ENCODE measurements around the gene ORM2. TPM values are rescaled to one million over a fixed set of nuclear protein-coding genes. Genes with fewer than 3 reads are reported as not detected.

The ORM2 gene
- total RNA-seq, 4 donors from 2014 or later = 6.3 to 15.6 TPM; not detected in 2

GRCh38 chr9:114300153-114300845, 29.4 kb upstream of the ORM2 start:
- H3K27ac ChIP-seq = no peak overlapping the region
- in situ Hi-C loops (cut with MboI; ENCODE audit: low sequenced_read_pairs in 4 of 4) = no loop called here
- no peak overlapping the region for H3K4me3 ChIP-seq
- TF ChIP-seq, protein P1, sequence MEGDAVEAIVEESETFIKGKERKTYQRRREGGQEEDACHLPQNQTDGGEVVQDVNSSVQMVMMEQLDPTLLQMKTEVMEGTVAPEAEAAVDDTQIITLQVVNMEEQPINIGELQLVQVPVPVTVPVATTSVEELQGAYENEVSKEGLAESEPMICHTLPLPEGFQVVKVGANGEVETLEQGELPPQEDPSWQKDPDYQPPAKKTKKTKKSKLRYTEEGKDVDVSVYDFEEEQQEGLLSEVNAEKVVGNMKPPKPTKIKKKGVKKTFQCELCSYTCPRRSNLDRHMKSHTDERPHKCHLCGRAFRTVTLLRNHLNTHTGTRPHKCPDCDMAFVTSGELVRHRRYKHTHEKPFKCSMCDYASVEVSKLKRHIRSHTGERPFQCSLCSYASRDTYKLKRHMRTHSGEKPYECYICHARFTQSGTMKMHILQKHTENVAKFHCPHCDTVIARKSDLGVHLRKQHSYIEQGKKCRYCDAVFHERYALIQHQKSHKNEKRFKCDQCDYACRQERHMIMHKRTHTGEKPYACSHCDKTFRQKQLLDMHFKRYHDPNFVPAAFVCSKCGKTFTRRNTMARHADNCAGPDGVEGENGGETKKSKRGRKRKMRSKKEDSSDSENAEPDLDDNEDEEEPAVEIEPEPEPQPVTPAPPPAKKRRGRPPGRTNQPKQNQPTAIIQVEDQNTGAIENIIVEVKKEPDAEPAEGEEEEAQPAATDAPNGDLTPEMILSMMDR (IDR thresholded peaks at IDR 0.05 in 4 of 5, conservative IDR thresholded peaks at IDR 0.05 in 1 of 5) = no peak
- no peak for TF ChIP-seq POLR2A (IDR thresholded peaks at IDR 0.05)
- no peak for DNase-seq
- H3K27me3 ChIP-seq = no peaks in the 10 kb centered on the region
- ATAC-seq = no peak
- H3K9me3 ChIP-seq = peaks cover 0 to 8% (median 0%) of the 10 kb centered on the region in 3 donors
- intact Hi-C loops (cut with DNase I; ENCODE audit: low total_unique reads) = no loop called here
- peaks cover 0 to 5% of the 10 kb centered on the region in 2 donors for H3K36me3 ChIP-seq
- no peaks in the 10 kb centered on the region for H3K4me1 ChIP-seq

DNA sequence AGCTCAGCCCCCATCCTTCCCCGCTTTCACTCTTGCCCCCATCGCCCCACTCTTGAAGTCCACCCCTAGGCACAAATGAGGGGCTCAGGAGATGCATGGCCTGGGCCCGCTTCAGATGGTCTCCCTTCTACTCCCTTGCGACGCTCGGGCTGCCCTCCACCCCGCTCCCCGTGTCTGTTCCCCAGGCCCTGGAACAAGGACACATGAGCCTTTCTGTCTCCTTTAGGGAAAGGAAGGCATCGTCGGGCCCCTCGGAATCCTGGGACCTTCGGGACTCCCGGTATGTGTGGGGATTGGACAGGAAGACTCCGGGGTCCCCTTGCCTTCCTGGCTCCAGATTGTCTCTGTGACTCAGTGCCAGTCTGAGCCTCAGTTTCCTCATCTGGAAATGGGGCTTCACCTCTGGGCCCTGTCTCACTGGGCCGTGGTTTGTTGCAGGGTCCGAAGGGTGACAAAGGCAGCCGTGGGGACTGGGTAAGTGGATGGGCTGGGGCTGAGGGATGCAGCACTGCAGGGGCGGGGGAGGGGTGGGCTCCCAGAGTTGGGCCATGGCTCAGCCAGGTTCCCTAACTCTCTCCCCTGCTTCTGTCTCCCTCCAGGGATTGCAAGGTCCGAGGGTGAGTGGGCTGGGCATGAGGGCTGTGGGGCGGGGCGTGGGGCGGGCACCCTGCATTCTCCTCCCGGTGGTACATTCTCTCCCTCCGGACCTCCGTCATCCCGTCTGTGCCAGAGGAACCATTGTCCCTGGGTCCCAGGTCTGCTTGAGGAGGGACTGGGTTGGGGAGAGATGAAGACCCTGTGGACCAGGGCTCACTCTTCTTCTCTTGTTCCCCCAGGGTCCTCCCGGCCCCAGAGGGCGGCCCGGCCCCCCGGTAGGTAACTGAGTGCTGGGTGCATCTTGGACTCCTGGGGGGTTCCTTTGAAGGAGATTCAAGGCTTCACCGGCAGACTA, 28.5 kb upstream of the ORM2 start:
- Histone ChIP-seq H3K27ac (no peak overlapping the region), H3K36me3 (no peaks in the 10 kb centered on the region), H3K9me3 (peaks cover 0 to 8% (median 0%) of the 10 kb centered on the region in 3 donors), H3K4me3 (no peak overlapping the region), H3K4me1 (no peaks in the 10 kb centered on the region), H3K27me3 (no peaks in the 10 kb centered on the region)
- intact Hi-C loops (cut with DNase I; ENCODE audit: low total_unique reads) (no loop called here), in situ Hi-C loops (cut with MboI; ENCODE audit: low sequenced_read_pairs in 4 of 4) (no loop called here)
- no peak for TF ChIP-seq POLR2A (IDR thresholded peaks at IDR 0.05)
- TF ChIP-seq, protein P1 (IDR thresholded peaks at IDR 0.05 in 4 of 5, conservative IDR thresholded peaks at IDR 0.05 in 1 of 5) = no peak
- DNase-seq = no peak
- ATAC-seq = no peak

GRCh38 chr9:114301798-114302565, 27.7 kb upstream of the ORM2 start:
- DNase-seq = no peak

DNA sequence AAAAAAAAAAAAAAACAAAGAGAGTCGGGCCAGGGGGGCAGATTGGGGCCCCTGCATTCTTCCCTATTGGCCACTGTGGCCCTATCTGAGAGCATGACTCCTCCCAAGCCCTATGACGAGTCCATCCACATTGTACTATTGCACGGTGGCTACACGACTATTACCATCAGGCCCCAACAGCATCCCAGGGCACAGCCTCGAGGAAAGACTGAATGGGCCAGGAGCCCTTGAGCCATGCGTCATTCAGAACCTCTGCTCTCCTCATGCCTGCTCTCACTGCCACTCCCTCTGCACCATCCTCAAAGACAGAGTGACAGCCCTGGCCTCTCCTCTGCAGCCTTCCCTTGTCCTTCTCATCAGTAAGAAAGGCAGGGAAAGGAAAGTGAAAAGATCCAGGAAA, 26.9 kb upstream of the ORM2 start:
- Histone ChIP-seq H3K36me3 (no peaks in the 10 kb centered on the region), H3K4me1 (no peaks in the 10 kb centered on the region), H3K4me3 (no peak overlapping the region), H3K9me3 (no peaks in the 10 kb centered on the region), H3K27me3 (no peaks in the 10 kb centered on the region), H3K27ac (no peak overlapping the region)
- DNase-seq (no peak), ATAC-seq (no peak)
- TF ChIP-seq POLR2A (IDR thresholded peaks at IDR 0.05) = no peak
- TF ChIP-seq, protein P1 (IDR thresholded peaks at IDR 0.05 in 4 of 5, conservative IDR thresholded peaks at IDR 0.05 in 1 of 5) = no peak
- in situ Hi-C loops (cut with MboI; ENCODE audit: low sequenced_read_pairs in 4 of 4) = no loop called here
- intact Hi-C loops (cut with DNase I; ENCODE audit: low total_unique reads) = no loop called here

More at GRCh38 chr9:114301798-114302565, 27.7 kb upstream of the ORM2 start:
- intact Hi-C loops (cut with DNase I; ENCODE audit: low total_unique reads) = no loop called here
- TF ChIP-seq, protein P1 (IDR thresholded peaks at IDR 0.05 in 4 of 5, conservative IDR thresholded peaks at IDR 0.05 in 1 of 5) = no peak
- TF ChIP-seq POLR2A (IDR thresholded peaks at IDR 0.05) = no peak
- H3K27ac ChIP-seq = no peak overlapping the region
- no peaks in the 10 kb centered on the region for H3K4me1 ChIP-seq
- H3K4me3 ChIP-seq = no peak overlapping the region
- in situ Hi-C loops (cut with MboI; ENCODE audit: low sequenced_read_pairs in 4 of 4) = no loop called here
- H3K9me3 ChIP-seq = peaks cover 0 to under 1% (median 0%) of the 10 kb centered on the region in 3 donors
- H3K36me3 ChIP-seq = no peaks in the 10 kb centered on the region
- no peaks in the 10 kb centered on the region for H3K27me3 ChIP-seq
- no peak for ATAC-seq
